GM13977 (cell line): ENCODE data around the gene DENND6B.
A peak's percentile ranks its signal among the peaks of the same experiment; 100 is the strongest.

Source experiments
- DNase-seq: peaks from one replicate; pipeline ENCODE4 v3.0.0; 2012; ENCODE audit warnings: low spot score
- in situ Hi-C: fragments of 300-500 bp; cut with MboI; formaldehyde crosslinking; loops from one replicate; pipeline ENCODE4 v1.12.0; 2022; ENCODE audit warnings: low sequenced_read_pairs, low pct_unique_long_range_greater_than_20kb, mixed read lengths, inconsistent platforms; ENCODE audit not compliant: unreplicated experiment
- TF ChIP-seq, protein P1 (sequence below): IDR thresholded peaks from 2 replicates; pipeline ENCODE4 v1.5.1; 2012; ENCODE audit warnings: mild to moderate bottlenecking, control low read depth; ENCODE audit not compliant: insufficient read depth; ENCODE audit errors: extremely low read depth, missing control alignments

DENND6B gene

DNA sequence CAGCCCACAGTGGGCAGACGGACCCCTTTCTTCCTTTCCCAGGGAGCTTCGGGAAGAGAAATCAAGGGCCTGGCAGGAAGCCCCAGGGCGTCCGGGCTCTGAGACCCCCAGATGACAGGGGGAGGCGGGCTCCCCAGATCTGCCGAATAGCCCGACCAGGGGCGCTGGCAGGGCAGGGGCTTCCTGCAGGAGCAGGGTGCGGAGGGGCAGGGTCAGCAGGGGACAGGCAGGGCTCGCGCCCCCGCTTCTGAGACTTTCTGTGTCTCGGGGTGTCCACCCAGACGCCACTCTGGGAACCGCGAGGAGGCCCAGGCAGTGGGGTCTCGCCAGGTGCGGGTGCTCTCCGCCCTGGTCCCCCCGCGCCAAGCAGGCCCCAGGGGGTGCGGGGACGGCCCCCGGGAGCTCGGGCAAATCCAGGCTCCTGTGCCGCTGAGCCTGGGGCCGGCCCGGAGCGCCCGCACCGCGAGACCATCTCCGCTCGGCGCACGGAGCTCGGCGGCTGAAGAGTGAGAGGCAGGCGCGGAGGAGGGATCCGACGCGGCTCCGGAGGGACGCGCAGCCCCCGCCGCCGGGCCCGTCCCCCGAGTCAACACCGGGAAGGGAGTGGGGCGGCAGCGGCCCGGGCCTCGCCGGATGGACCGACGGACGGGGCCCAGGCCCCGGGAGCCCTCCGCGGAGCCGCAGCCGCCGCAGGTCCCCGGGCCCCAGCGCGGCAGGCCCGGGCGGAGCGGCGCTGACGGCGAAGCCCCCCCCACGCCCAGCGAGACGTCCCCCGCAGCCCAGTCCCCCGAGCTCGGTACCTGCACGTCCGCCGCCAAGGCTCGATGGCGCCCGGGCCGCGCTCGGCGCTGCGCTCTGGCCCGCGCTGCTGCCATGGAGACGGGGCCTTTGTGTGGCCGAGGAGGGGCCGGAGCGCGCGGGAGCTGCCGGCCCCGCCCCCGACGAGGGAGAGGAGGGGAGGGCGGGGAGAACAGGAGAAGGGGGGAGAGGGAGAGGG lies 19.8 kb downstream of the DENND6B start, which contains the start of gene PLXNB2:
Gene PLXNB2, minus strand, starts transcription at position 894 of the 997 bp plus-strand sequence. CDS start 17,062 bp downstream, outside the sequence.
- peak; percentile 96 for DNase-seq
- TF ChIP-seq, protein P1, sequence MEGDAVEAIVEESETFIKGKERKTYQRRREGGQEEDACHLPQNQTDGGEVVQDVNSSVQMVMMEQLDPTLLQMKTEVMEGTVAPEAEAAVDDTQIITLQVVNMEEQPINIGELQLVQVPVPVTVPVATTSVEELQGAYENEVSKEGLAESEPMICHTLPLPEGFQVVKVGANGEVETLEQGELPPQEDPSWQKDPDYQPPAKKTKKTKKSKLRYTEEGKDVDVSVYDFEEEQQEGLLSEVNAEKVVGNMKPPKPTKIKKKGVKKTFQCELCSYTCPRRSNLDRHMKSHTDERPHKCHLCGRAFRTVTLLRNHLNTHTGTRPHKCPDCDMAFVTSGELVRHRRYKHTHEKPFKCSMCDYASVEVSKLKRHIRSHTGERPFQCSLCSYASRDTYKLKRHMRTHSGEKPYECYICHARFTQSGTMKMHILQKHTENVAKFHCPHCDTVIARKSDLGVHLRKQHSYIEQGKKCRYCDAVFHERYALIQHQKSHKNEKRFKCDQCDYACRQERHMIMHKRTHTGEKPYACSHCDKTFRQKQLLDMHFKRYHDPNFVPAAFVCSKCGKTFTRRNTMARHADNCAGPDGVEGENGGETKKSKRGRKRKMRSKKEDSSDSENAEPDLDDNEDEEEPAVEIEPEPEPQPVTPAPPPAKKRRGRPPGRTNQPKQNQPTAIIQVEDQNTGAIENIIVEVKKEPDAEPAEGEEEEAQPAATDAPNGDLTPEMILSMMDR, result no peak
- in situ Hi-C loops, result no loop called here

- in situ Hi-C loops, result no loop called here
- TF ChIP-seq, protein P1, result no peak
- peak; percentile 86 for DNase-seq
Observed at GRCh38 chr22:50305923-50306566, 20.8 kb downstream of the DENND6B start.

DNA sequence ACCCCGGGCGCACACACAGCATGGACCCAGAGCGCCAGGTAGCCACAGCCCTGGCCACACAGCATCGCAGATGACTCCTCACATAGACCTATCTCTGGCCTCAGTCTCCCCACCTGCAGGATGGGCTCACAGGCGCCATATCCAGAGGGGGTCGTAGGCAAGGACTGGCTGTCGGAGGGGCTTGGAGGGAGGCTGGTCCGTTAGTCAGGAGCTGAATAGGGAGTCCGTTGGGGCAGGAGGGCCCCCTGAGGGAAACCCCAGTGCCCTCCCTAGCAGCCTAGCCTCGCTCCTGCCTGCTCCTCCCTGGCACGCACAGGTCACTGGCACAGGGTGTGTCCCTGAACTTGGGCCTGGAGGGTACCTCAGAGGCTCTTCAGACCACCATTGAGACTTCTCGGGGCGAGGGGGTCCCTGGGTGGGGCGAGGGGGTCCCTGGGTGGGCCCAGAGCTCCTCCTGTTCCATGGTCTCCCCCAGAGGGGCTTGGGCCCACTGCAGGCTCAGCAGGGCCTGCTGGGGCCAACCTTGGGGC lies 21.4 kb downstream of the DENND6B start:
- TF ChIP-seq, protein P1, result no peak
- in situ Hi-C loops, result no loop called here
- no peak for DNase-seq

GRCh38 chr22:50304528-50305392 lies 22.1 kb downstream of the DENND6B start:
- no peak for DNase-seq

GRCh38 chr22:50303848-50304527 lies 22.8 kb downstream of the DENND6B start:
- TF ChIP-seq, protein P1, result peak; percentile 18
- DNase-seq, result no peak
- in situ Hi-C loops, result no loop called here

More at GRCh38 chr22:50304528-50305392, 22.1 kb downstream of the DENND6B start:
- in situ Hi-C loops, result no loop called here
- TF ChIP-seq, protein P1, result no peak

GRCh38 chr22:50303515-50303847 lies 23.3 kb downstream of the DENND6B start:
- TF ChIP-seq, protein P1, result no peak
- no peak for DNase-seq
- in situ Hi-C loops, result no loop called here
